ENCODE results near the gene SPTSSB.

SPTSSB gene

GRCh38 chr3:161322781-161323568 is 48.3 kb downstream of the SPTSSB start:
- CTCF ChIA-PET: interaction anchor here (1.8 kb wide), 1 partner anchor 48 kb away, joined by 4 read pairs; no protein-coding TSS in a partner anchor
- no peak for TF ChIP-seq CTCF (IDR thresholded peaks at IDR 0.05; ENCODE audit: insufficient read depth, low read length, missing control alignments)
- H3K4me3 ChIP-seq (ENCODE audit: low read depth, low read length): no peak overlapping the region
- no peak for DNase-seq (ENCODE audit: low read depth, low spot score)
- POLR2A ChIA-PET: no interaction called here

GRCh38 chr3:161320837-161321236 is 50.5 kb downstream of the SPTSSB start:
- ChIA-PET CTCF (no interaction called here), POLR2A (no interaction called here)
- DNase-seq (ENCODE audit: low read depth, low spot score): no peak
- no peak for TF ChIP-seq CTCF (IDR thresholded peaks at IDR 0.05; ENCODE audit: insufficient read depth, low read length, missing control alignments)
- H3K4me3 ChIP-seq (ENCODE audit: low read depth, low read length): no peak overlapping the region

GRCh38 chr3:161319867-161320266 is 51.5 kb downstream of the SPTSSB start:
- no peak overlapping the region for H3K4me3 ChIP-seq (ENCODE audit: low read depth, low read length)
- CTCF ChIA-PET: no interaction called here
- DNase-seq (ENCODE audit: low read depth, low spot score): no peak
- no peak for TF ChIP-seq CTCF (IDR thresholded peaks at IDR 0.05; ENCODE audit: insufficient read depth, low read length, missing control alignments)
- POLR2A ChIA-PET: no interaction called here

GRCh38 chr3:161317077-161317476 is 54.2 kb downstream of the SPTSSB start:
- DNase-seq (ENCODE audit: low read depth, low spot score): no peak
- ChIA-PET POLR2A (no interaction called here), CTCF (no interaction called here)
- no peak for TF ChIP-seq CTCF (IDR thresholded peaks at IDR 0.05; ENCODE audit: insufficient read depth, low read length, missing control alignments)
- H3K4me3 ChIP-seq (ENCODE audit: low read depth, low read length): no peak overlapping the region

- ChIA-PET CTCF (no interaction called here), POLR2A (no interaction called here)
- H3K4me3 ChIP-seq (ENCODE audit: low read depth, low read length): no peak overlapping the region
- no peak for TF ChIP-seq CTCF (IDR thresholded peaks at IDR 0.05; ENCODE audit: insufficient read depth, low read length, missing control alignments)
- no peak for DNase-seq (ENCODE audit: low read depth, low spot score)
These were observed 55.2 kb downstream of the SPTSSB start for GRCh38 chr3:161316006-161316689.

- no peak for DNase-seq (ENCODE audit: low read depth, low spot score)
- ChIA-PET CTCF (interaction anchor here (1.2 kb wide), 1 partner anchor 10 kb away, joined by 3 read pairs; no protein-coding TSS in a partner anchor), POLR2A (no interaction called here)
- H3K4me3 ChIP-seq (ENCODE audit: low read depth, low read length): no peak overlapping the region
- TF ChIP-seq CTCF (IDR thresholded peaks at IDR 0.05; ENCODE audit: insufficient read depth, low read length, missing control alignments): no peak
These were observed 56.4 kb downstream of the SPTSSB start for GRCh38 chr3:161314836-161315395.
